HepG2 (cell line): ENCODE measurements around the gene FKBP8. TPM values are rescaled to one million over a fixed set of nuclear protein-coding genes. Genes with fewer than 3 reads are reported as not detected.
A peak's percentile ranks its signal among the peaks of the same experiment; 100 is the strongest.

Source experiments
- BRCA1 ChIP-seq: sonication (generic); formaldehyde crosslinking; IDR thresholded peaks from 2 replicates; pipeline ENCODE4 v1.4.0; 2020; ENCODE audit warnings: missing genetic modification reagents
- CHCHD3 ChIP-seq: sonication (generic); formaldehyde crosslinking; IDR thresholded peaks from 2 replicates; pipeline ENCODE4 v1.8.0; 2022; ENCODE audit warnings: mild to moderate bottlenecking, missing genetic modification reagents, moderate library complexity
- DPF2 ChIP-seq: sonication (generic); formaldehyde crosslinking; IDR thresholded peaks from 2 replicates; pipeline ENCODE4 v1.4.0; 2020; ENCODE audit warnings: mild to moderate bottlenecking, low read depth, missing genetic modification reagents, borderline replicate concordance
- FIP1L1 ChIP-seq: fragments of 200-400 bp; formaldehyde crosslinking; IDR thresholded peaks from 2 replicates; pipeline ENCODE4 v1.6.1; 2018; ENCODE audit warnings: low read depth, mild to moderate bottlenecking, low read length, moderate library complexity, borderline replicate concordance; ENCODE audit not compliant: insufficient read depth
- FOXO1 ChIP-seq: sonication (generic); formaldehyde crosslinking; IDR thresholded peaks from 2 replicates; pipeline ENCODE4 v1.4.0; 2020; ENCODE audit warnings: missing genetic modification reagents
- FOXP1 ChIP-seq, 2 experiments: fragments of 450-650 bp in 1 of 2; IDR thresholded peaks; 2 replicates each; pipeline ENCODE4 v1.6.1; 2017 to 2018; ENCODE audit warnings: antibody characterized with exemption in 1 of 2
- HNF4A ChIP-seq: sonication (generic); formaldehyde crosslinking; IDR thresholded peaks from 2 replicates; pipeline ENCODE4 v1.4.0; 2020; ENCODE audit warnings: missing genetic modification reagents
- KDM5B ChIP-seq: sonication (generic); formaldehyde crosslinking; IDR thresholded peaks from 2 replicates; pipeline ENCODE4 v1.4.0; 2020; ENCODE audit warnings: missing genetic modification reagents, mild to moderate bottlenecking, borderline replicate concordance
- NONO ChIP-seq, 2 experiments: fragments of 450-650 bp in 1 of 2; sonication (generic) in 1 of 2; formaldehyde crosslinking in 1 of 2; IDR thresholded peaks in 1 of 2; conservative IDR thresholded peaks in 1 of 2; 2 replicates each; pipeline versions ENCODE4 v1.6.1 to v1.8.0; 2017 to 2022; ENCODE audit warnings: mild to moderate bottlenecking in 1 of 2, missing genetic modification reagents in 1 of 2, moderate library complexity in 1 of 2
- NR2C2 ChIP-seq: sonication (generic); formaldehyde crosslinking; IDR thresholded peaks from 2 replicates; pipeline ENCODE4 v1.4.0; 2020; ENCODE audit warnings: missing genetic modification reagents, mild to moderate bottlenecking, moderate library complexity, borderline replicate concordance
- PLRG1 ChIP-seq: fragments of 450-650 bp; conservative IDR thresholded peaks from 2 replicates; pipeline ENCODE4 v1.6.1; 2016
- SALL2 ChIP-seq: sonication (generic); formaldehyde crosslinking; IDR thresholded peaks from 2 replicates; pipeline ENCODE4 v1.8.1; 2023; ENCODE audit warnings: mild to moderate bottlenecking, missing genetic modification reagents, inconsistent platforms
- SMAD9 ChIP-seq: sonication (generic); formaldehyde crosslinking; IDR thresholded peaks from 2 replicates; pipeline ENCODE4 v1.5.1; 2020; ENCODE audit warnings: mild to moderate bottlenecking, missing genetic modification reagents
- TOPORS ChIP-seq: sonication (generic); formaldehyde crosslinking; IDR thresholded peaks from 2 replicates; pipeline ENCODE4 v1.8.0; 2023; ENCODE audit warnings: mild to moderate bottlenecking, missing genetic modification reagents
- ZFP1 ChIP-seq: IDR thresholded peaks from 2 replicates; pipeline ENCODE4 v1.6.1; 2016
- ZIK1 ChIP-seq: sonication (generic); formaldehyde crosslinking; IDR thresholded peaks from 2 replicates; pipeline ENCODE4 v1.5.0; 2020; ENCODE audit warnings: mild to moderate bottlenecking, low read depth, missing genetic modification reagents, borderline replicate concordance
- ZNF225 ChIP-seq: sonication (generic); formaldehyde crosslinking; IDR thresholded peaks from 2 replicates; pipeline ENCODE4 v1.4.0; 2020; ENCODE audit warnings: mild to moderate bottlenecking, missing genetic modification reagents
- ZNF616 ChIP-seq: sonication (generic); formaldehyde crosslinking; IDR thresholded peaks from 2 replicates; pipeline ENCODE4 v1.5.0; 2020; ENCODE audit warnings: low read depth, mild to moderate bottlenecking, missing genetic modification reagents
- ZNF678 ChIP-seq: sonication (generic); formaldehyde crosslinking; IDR thresholded peaks from 2 replicates; pipeline ENCODE4 v1.4.0; 2020; ENCODE audit warnings: mild to moderate bottlenecking, missing genetic modification reagents
- ZSCAN12 ChIP-seq: sonication (generic); formaldehyde crosslinking; IDR thresholded peaks from 2 replicates; pipeline ENCODE4 v1.9.0; 2021; ENCODE audit warnings: mild to moderate bottlenecking, missing genetic modification reagents
- polyA plus RNA-seq, 8 experiments: library from polyadenylated mRNA; depleted of rRNA in 3 of 8; stranded (reverse) in 7 of 8; unstranded in 1 of 8; fragments of >200 nt; fragmentation: Illumina TruSeq in 4 of 8; extraction: Trizol in 4 of 8; gene quantifications; 2 replicates each; pipeline versions ENCODE4 v1.2.1 to v1.2.3, GENCODE V29; 2011 to 2016; ENCODE audit warnings: low read depth in 4 of 8, missing spikeins in 1 of 8, mixed read lengths in 1 of 8; ENCODE audit not compliant: insufficient read depth in 1 of 8
- total RNA-seq, 5 experiments: library from RNA; depleted of rRNA; stranded (reverse); fragments of >200 nt; fragmentation: Illumina TruSeq; extraction: Trizol; gene quantifications; 2 replicates each; pipeline ENCODE4 v1.2.3, GENCODE V29; 2016; ENCODE audit warnings: low read depth in 1 of 5
- TF ChIP-seq, protein P1 (sequence below): sonication (generic); formaldehyde crosslinking; IDR thresholded peaks from 2 replicates; pipeline ENCODE4; 2020; ENCODE audit warnings: missing genetic modification reagents, mild to moderate bottlenecking, borderline replicate concordance
- TF ChIP-seq, protein P2 (sequence below): sonication (generic); formaldehyde crosslinking; IDR thresholded peaks from 2 replicates; pipeline ENCODE4 v1.5.1; 2020; ENCODE audit warnings: missing genetic modification reagents, mild to moderate bottlenecking, borderline replicate concordance
- TF ChIP-seq, protein P3 (sequence below): sonication (generic); formaldehyde crosslinking; IDR thresholded peaks from 2 replicates; pipeline ENCODE4 v1.8.0; 2022; ENCODE audit warnings: mild to moderate bottlenecking, missing genetic modification reagents, borderline replicate concordance
- TF ChIP-seq, protein P4 (sequence below): sonication (generic); formaldehyde crosslinking; IDR thresholded peaks from 2 replicates; pipeline ENCODE4 v1.8.0; 2022; ENCODE audit warnings: missing genetic modification reagents, low read depth, mild to moderate bottlenecking, borderline replicate concordance

The FKBP8 gene
- total and polyA plus RNA-seq, 2 of the 13 experiments (the other 11 are each of a cell fraction or from before 2014, with no cell fraction given): 81.7 to 93.9 TPM

DNA sequence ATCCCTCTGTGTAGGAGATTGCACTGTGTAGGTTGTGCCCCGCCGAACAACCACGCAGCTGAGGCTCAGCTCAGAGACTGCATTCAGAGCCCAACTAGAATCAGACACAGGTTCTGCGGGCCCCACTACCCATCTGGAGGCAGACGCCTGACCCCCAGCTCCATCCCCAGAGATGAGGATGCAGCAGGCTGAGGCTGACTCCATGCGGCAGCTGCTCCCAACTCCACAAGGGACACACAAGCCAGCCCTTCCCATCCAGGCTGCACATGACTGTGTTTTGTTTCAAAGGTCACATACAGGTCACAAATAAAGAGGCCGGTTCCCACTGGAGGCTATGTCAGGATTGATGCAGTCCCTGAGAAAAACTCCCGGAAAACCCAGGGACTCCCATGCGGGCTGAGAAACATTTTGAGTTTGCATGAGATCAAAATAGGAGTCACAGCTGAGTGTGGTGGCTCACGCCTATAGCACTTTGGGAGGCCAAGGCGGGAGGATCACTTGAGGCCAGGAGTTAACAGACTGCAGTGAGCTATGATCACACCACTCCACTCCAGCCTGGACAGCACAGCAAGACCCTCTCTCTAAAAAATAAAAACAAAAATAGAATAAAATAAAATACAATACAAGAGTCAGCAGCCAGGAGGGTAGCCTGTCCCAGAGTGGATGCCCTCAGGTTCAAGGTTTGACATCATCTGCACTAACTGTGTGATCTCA is 35.5 kb downstream of the FKBP8 start (continued):
- TF ChIP-seq, protein P1, sequence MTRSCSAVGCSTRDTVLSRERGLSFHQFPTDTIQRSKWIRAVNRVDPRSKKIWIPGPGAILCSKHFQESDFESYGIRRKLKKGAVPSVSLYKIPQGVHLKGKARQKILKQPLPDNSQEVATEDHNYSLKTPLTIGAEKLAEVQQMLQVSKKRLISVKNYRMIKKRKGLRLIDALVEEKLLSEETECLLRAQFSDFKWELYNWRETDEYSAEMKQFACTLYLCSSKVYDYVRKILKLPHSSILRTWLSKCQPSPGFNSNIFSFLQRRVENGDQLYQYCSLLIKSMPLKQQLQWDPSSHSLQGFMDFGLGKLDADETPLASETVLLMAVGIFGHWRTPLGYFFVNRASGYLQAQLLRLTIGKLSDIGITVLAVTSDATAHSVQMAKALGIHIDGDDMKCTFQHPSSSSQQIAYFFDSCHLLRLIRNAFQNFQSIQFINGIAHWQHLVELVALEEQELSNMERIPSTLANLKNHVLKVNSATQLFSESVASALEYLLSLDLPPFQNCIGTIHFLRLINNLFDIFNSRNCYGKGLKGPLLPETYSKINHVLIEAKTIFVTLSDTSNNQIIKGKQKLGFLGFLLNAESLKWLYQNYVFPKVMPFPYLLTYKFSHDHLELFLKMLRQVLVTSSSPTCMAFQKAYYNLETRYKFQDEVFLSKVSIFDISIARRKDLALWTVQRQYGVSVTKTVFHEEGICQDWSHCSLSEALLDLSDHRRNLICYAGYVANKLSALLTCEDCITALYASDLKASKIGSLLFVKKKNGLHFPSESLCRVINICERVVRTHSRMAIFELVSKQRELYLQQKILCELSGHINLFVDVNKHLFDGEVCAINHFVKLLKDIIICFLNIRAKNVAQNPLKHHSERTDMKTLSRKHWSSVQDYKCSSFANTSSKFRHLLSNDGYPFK (CRISPR knock-in tag): no peak
- TF ChIP-seq SALL2 (CRISPR knock-in tag) (no peak), NR2C2 (peak; percentile 44; the same call in 1 of the 2 replicates), ZFP1 (CRISPR knock-in tag) (no peak), ZSCAN12 (no peak), FIP1L1 (no peak), ZNF225 (no peak), CHCHD3 (CRISPR knock-in tag) (no peak), ZNF678 (no peak), KDM5B (CRISPR knock-in tag) (no peak), SMAD9 (CRISPR knock-in tag) (no peak), ZIK1 (CRISPR knock-in tag) (no peak), HNF4A (CRISPR knock-in tag) (peak; percentile 67), PLRG1 (no peak), FOXP1 (IDR thresholded peaks at IDR 0.05) (no peak), FOXP1 (CRISPR knock-in tag; IDR thresholded peaks at IDR 0.05) (peak; percentile 43; the same call in 1 of the 2 replicates), TOPORS (CRISPR knock-in tag) (no peak), FOXO1 (CRISPR knock-in tag) (no peak), DPF2 (no peak), ZNF616 (CRISPR knock-in tag) (no peak), BRCA1 (CRISPR knock-in tag) (no peak), NONO (IDR thresholded peaks at IDR 0.05) (no peak), NONO (CRISPR knock-in tag; conservative IDR thresholded peaks at IDR 0.05) (no peak)
- TF ChIP-seq, protein P2, sequence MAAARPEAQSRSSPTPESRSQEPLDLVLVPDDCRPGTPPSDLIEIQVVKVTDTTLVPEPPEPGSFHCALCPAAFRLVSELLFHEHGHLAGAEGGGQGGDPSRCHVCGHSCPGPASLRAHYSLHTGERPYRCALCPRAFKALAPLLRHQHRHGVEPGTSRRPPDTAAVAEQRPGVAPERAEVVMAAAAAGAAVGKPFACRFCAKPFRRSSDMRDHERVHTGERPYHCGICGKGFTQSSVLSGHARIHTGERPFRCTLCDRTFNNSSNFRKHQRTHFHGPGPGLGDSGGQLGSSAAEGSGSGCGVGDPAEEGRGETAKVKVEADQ: no peak
- TF ChIP-seq, protein P3, sequence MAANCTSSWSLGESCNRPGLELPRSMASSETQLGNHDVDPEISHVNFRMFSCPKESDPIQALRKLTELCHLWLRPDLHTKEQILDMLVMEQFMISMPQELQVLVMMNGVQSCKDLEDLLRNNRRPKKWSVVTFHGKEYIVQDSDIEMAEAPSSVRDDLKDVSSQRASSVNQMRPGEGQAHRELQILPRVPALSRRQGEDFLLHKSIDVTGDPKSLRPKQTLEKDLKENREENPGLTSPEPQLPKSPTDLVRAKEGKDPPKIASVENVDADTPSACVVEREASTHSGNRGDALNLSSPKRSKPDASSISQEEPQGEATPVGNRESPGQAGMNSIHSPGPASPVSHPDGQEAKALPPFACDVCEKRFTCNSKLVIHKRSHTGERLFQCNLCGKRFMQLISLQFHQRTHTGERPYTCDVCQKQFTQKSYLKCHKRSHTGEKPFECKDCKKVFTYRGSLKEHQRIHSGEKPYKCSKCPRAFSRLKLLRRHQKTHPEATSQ (CRISPR knock-in tag): no peak
- TF ChIP-seq, protein P4, sequence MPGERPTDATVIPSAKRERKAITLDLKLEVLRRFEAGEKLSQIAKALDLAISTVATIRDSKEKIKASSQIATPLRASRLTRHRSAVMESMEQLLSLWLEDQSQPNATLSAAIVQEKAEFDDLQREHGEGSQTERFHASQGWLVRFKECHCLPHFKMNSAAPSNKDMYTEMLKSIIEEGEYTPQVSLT (CRISPR knock-in tag): no peak
